Stimulated activated CD8-positive, alpha-beta memory T cell treated with anti-CD3 and anti-CD28 coated beads, Interleukin-7, amount 100 ng/mL, for 4 hours (primary cell): ENCODE data around the gene RNF207.
"Not testable (repeated sequence)": the region's sequence is repeated elsewhere in the genome, so short reads cannot be mapped to it uniquely, and the experiment has no call there.

Experiments used
- DNase-seq, 2 donors: peaks; one replicate each; pipeline ENCODE4 v3.0.0-alpha.2; 2020; ENCODE audit warnings: low read depth in 2 of 2

Gene RNF207

DNA sequence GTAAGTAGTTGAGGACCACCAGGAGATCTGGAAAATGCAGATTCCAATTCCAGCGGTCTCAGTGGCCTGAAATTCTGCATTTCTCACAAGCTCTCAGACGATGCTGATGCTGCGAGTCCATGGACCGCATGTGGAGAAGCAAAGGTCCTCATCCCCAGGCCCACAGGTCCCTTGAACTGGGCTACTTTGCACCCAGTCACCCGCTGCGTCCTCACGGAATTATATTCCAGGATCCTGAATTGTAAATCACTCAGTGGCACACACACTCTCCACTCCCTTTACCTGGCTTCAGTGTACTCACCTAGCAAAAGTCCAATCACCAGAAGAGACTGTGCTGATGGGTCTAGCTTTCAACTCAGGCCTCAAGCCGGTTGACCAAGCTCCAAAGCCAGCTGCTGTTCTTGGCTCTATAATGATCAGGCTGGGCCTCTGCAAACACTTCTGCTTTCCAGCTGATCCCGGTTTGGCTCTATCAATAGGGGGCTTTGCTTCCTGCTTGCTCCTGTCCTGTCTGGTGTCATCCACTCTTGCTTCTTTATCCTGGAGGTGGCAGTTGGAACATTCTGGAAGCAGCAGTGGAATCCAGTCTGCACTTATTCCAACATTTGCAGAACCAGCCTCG is 5.6 kb upstream of the RNF207 start:
- DNase-seq, result no peak

DNA sequence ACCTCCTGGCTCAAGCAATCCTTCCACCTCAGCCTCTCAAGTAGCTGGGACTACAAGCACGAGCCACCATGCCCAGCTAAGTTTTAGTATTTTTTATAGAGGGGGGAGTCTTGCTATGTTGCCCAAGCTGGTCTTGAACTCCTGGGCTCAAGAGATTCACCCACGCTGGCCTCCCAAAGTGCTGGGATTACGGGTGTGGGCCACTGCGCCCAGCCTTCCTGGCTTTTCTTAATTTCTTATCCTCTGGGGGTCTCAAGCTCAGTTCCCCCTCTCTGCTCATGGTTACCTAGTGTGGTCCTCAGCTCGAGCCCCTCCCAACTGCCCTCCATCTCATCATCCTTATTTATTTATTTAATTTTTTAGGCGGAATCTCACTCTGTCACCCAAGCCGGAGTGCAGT is 3.7 kb upstream of the RNF207 start:
- DNase-seq, result no peak

DNA sequence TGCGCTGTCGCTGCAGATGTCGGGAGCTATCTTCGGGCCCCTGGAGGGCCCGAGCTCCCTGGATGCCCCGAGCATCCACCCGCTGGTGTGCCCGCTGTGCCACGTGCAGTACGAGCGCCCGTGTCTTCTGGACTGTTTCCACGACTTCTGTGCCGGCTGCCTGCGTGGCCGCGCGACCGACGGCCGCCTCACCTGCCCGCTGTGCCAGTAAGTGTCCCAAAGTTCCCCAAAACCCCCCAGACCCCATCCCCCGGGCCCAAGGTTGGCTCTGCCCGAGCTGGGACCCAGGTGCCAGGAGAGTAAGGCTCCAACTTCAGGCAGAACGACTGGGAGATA is 569 bp downstream of the RNF207 start:
- no peak for DNase-seq

DNA sequence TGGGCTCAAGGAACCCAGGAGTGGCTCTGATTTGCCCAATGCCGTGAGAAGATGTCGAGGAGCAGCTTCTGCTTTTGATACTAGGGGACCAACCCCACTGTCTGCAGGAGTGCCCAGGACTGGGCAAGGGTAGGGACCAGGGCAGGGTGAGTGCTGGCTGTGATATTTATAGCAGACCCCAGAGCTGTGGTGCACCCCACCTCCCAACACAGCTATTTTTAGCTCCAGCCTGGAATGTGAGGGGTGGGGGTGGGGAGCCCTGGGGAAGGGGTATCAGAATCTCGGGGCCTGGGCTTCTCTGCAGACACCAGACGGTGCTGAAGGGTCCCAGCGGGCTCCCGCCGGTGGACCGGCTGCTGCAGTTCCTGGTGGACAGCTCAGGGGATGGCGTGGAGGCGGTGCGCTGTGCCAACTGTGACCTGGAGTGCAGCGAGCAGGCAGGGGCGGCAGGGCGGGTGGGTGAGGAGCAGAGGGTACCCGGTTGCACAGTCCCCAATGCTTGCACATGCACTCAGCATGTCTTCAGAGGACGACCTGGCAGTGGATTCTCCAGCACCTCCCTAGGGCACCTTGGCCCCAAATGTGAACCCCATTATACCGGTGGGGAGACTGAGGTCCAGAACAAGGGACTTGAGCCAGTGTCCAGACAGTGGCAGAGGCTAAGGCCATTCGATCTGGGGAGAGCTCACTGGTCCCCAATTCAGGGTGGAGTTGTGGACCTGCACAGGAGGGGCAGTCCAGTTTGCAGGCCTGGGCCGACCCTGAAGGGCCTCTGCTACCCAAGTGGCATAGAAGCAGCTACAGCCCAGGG is 1.4 kb downstream of the RNF207 start:
- DNase-seq, result no peak

DNA sequence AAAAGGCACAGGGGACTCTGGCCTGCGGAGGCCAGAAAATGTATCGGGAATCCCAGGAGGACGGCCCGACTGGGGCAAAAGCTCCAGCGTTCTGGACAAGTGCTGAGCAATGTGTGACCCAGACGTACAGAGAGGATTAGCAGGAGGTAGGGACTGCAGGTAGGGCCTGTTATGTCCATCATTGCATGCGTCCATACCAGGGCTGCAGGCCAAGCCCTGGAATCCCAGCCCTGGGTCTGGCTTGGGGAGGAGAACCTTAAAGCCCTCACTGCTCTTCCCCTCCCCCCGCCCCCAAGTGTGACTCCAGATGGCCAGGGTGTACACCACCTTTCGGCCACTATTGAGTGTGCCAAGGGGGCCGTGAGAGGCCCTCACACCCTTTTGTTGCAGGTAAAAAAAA is 2.0 kb downstream of the RNF207 start:
- no peak for DNase-seq

DNA sequence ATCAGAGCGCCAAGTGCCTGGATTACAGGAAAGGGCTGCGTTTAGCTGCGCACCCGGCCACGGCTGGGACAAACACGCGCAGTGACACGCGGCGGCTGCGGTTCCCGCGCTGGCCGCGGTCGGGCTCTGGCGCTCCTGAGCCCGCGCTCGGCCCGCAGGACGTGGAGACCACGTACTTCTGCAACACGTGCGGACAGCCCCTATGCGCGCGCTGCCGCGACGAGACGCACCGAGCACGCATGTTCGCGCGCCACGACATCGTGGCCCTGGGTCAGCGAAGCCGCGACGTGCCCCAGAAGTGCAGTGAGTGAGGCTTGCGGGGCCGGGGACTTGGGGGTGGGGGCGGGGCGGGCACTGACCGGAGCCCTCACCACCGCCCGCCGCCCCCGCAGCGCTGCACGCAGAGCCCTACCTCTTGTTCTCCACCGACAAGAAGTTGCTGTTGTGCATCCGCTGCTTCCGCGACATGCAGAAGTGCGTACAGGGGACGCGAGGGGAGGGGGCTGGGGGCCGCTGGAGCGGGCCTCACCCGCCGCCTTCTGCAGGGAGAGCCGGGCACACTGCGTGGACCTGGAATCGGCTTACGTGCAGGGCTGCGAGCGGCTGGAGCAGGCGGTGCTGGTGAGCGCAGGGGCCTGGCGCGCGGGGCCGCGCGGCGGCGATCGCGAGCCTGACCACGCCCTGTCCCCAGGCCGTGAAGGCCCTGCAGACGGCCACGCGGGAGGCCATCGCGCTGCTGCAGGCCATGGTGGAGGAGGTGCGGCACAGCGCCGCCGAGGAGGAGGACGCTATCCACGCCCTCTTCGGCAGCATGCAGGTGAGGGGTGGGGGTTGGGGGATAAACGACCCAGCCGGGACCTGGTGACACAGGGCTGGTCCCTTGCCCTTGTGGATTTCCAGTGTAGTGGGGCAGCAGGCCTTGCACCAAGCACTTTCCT is 3.1 kb downstream of the RNF207 start:
- no peak for DNase-seq

DNA sequence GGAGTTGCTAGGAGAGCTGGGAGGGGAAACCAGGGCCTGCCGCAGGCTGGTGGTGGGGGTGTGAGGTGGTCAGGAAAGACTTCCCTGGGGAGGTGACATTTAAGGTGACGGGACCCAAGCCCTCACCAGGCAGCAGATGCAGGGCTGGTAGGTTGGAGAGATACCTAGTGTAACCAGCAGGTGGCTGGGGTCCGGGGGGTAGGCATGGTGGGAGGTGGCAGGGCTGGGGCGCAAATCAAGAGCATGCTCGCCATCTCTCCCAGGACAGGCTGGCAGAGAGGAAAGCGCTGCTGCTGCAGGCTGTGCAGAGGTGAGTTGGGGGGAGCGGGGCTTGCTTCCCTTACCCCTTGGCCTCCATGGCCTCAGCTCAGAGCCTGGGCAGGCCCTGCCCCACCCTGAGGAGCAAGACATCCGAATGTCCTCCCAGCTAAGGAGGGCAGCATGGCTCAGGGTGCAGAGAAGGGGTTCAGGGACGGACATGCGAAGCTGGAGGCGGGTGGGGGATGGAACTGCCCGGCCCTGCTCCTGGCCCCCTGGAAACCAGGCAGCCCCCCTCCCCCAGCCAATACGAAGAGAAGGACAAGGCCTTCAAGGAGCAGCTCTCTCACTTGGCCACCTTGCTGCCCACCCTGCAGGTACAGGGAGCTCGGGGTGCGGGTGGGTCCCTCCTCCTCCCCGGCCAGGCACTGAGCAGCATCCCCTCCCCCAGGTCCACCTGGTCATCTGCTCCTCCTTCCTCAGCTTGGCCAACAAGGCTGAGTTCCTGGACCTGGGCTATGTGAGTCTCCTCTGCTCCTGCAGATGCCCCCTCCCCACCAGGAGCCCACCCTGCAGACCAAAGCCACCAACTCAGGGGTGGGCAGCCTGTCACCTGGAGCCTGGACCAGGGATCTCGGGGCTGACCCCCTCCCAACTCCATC is 4.0 kb downstream of the RNF207 start:
- no peak for DNase-seq

DNA sequence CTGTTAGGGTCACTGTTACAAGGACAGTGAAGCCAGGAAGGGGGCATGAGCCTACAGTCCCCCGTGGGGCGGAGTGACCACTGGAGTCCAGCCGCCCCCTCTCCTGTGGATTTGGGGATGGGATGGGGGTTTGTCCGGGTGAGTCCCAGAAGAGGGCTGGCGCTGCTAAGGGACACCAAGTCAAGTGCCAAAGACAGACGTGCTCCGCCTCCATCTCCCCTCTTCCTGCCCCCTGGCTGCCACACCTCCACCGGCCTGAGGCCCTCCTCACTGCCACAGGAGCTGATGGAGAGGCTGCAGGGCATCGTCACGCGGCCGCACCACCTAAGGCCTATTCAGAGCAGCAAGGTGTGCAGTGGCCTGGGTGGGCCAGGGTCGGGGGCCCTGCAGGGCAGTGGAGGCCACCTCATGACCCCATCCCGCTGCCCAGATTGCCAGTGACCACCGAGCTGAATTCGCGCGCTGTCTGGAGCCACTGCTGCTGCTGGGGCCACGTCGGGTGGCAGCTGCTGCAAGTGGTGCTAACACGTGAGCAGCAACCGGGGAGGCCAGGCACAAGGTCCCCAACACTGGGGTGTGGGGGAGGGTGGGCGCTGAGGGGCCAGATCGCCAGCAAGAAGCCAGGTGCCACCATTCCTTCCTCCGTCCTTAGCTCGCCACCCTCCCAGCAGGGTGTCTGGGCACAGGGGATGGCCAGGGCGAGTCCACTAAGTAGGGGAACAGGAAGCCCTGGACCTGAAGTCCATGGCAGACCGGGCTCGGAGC is 4.9 kb downstream of the RNF207 start:
- DNase-seq, result no peak

DNA sequence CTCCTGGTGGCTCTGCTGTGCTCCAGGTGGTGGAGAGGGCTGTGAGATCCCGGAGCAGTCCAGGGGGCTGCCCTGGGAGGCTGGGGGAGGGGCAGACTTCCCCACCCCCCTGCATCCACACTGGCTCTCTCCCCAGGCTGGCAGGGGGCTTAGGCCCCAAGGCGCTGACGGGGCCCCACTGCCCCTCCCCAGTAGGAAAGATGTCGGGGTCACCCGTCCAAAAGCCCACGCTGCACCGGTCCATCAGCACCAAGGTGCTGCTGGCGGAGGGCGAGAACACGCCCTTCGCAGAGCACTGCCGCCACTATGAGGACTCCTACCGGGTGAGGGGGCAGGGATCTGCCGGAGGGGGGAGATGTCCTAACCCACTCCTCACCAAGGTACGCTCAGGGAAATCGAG is 5.8 kb downstream of the RNF207 start:
- DNase-seq, result no peak

DNA sequence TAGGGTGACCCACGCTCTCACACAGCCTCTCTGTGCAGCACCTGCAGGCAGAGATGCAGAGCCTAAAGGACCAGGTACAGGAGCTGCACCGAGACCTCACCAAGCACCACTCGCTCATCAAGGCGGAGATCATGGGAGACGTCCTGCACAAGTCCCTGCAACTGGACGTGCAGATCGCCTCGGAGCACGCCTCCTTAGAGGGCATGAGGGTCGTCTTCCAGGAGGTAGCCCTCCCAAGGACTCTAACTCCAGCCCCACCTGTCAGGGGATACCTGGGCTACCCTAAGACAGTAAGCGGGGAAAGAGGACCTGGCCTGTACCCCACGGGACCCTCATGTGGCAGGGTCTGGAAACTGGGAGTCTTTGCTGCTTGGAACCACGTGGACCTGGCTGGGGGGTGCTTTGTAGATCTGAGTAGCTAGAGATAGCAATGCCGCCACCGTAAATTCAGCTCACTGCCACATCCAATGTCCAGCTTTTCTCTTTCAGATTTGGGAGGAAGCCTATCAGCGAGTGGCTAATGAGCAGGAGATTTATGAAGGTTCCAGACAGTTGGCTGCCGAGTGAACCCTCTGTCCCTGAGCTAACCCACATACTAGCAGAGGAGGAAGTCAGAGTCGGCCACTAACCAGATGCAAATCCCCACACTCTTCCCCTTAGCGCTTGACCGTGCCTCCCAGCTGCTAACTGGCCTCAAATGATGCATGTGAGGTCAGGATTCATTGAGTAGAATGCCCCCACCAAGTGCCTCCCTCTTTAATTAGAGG is 6.5 kb downstream of the RNF207 start:
- DNase-seq, result no peak

DNA sequence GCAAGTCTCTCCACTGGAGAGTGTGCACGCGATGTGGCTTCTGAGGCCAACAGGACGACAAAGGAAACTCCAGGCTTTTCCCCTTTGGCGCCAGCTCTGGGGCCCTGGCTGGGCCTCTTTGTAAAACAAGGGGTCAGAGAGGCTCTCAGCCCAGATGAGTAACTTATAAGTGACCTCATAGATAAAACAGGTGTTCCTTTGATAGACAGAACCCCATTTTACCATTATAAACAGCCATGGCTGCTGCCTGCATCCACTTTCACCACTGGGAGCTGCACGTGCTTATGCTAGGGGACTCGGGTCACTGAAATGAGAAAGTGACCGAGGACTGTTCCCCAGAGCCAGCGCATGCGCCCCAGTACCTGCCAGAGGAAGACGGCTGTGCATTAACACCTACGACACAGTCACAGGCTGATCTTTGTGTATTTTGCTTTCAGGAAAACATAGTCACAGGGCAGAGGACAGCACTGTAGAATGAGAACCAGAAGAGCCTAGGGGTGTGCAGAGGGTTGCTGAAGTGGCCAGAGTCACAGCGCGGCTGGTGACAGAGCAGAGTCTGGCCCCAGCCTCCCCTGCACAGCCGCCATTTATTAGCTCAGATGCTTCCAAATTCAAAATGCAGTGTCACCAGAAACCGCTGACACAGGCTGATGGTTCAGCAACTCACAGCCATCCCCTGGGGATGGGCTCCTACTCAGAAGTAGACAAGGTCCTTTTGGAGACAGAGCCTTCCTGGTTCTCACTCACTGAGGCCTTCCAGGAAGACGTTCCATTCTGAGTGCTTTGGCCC is 12.7 kb downstream of the RNF207 start:
- DNase-seq, result no peak

DNA sequence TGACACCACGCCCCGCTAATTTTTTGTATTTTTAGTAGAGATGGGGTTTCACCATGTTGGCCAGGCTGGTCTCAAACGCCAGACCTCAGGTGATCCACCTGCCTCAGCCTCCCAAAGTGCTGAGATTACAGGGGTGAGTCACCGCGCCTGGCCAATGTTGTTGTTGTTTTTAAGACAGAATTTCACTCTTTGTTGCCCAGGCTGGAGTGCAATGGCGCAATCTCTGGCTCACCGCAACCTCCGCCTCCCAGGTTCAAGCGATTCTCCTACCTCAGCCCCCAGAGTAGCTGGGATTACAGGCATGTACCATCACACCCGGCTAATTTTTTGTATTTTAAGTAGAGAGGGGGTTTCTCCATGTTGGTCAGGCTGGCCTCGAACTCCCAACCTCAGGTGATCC is 13.7 kb downstream of the RNF207 start:
- not testable (repeated sequence) for DNase-seq

DNA sequence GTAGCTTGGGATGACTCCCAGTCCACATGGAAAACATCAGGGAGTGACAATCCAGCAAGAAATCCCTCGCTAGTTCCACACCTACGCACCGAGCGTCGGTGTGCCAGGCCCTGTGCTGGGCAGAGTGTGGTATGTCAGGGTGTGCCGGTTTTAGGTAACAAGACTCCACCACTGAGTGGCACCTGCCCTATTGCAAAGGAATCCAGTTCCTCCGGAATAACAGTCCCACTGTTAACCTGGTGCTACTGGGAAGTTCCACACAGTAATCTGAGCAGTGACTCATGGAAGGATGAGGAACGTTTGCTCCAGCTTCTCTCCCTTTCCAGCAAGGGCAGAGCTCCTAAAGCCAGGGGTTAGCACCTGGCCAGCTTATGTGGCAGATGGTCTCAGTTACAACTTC is 14.3 kb downstream of the RNF207 start:
- DNase-seq, result no peak

DNA sequence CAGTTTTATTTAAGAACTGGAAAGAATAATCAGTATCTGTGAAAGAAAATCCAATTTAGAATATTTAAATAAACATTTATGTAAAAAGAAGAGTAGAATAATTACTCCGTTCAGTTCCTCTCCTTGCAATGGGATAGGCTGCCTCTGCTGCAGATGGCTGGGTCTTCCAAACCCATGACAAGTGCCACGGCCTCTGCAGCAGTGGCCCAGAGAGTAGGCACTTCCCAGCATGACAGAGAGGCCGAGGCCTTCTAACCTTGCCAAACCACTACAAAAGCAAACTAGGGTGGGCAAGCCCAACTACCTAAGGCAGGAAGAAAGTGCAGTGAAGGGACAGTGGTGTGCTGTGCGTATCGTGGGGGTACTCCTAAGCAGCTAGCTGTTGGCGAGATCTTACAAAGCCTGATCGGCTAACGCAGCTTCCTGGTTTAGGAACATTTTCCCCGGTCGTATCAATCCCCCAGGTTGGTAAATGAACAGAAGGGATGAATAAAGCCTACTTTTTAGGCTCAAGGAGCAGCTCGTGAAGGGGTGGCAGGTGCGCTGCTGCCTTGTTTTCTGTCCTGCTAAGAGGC is 15.4 kb downstream of the RNF207 start:
- DNase-seq, result no peak

DNA sequence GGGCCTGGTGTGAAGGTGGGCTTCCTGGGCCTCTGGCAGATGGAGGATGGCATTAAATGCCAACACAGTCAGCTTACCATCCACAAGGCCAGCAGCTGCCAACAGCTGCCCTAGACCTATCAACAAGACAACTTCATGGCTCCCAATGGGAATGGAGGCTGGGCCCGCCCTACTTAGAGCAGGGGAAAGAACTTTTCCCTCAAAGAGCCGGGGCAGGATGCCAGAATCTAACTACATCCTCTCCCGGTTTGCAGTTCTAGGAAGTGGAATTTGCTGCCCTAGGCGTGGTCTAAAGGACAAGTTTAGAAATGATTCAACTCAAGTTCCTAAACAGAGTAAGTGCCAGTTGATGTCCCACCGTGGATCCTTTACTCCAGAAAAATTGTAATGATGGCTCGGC is 16.7 kb downstream of the RNF207 start:
- DNase-seq, result no peak

DNA sequence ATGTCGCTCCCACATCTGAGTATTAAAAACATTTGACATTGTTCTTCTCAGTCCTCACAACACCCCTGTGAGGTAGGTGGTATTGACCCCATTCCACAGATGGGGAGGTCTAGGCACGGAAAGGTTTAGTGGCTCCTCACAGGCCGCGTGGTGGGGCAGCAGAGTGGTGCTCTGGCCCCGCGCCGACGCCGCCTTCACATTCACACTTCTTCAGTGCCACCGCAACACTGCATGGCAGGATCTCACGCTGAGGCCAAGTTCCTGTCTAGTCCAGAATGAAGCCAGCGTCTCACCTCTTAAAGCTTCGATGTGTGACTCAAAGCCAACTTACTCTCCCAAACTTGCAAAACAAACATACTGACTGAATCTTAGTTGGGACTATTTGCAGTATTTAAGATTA is 17.7 kb downstream of the RNF207 start:
- no peak for DNase-seq

DNA sequence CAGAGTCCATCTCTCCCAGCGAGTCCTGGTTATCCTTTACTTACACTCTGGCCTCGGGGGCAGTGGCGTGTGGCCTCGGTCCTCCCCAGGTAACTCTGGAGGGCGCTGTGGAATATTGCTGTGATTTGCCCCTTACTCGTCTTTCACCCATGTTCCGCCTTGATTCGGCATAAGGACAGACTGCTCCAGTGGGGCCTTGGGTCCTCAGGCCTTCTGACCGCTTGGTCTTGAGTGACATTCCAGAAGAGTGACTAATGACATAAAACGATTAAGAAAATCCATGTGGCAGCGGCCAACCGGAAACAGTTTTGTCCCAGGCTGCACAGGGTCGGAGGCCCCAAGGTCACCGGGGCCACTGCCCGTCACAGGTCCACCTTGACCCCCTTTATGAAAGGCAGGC is 18.8 kb downstream of the RNF207 start:
- no peak for DNase-seq

DNA sequence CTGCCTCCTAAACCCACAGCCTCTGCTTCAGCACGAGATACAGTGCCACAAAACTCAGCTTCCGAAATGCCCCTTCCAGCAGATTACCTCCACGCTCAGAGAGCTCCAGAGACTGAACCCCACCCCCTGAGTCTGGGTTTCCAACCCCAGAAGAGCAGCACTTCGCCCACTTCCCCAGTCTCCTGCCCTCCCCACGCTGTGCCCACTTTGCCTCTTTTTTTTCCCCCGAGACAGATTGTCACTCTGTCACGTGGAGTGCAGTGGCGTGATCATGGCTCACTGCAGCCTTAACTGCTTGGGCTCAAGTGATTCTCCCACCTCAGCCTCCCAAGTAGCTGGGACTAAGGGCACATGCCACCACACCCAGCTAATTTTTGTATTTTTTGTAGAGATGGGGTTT is 19.7 kb downstream of the RNF207 start:
- no peak for DNase-seq

DNA sequence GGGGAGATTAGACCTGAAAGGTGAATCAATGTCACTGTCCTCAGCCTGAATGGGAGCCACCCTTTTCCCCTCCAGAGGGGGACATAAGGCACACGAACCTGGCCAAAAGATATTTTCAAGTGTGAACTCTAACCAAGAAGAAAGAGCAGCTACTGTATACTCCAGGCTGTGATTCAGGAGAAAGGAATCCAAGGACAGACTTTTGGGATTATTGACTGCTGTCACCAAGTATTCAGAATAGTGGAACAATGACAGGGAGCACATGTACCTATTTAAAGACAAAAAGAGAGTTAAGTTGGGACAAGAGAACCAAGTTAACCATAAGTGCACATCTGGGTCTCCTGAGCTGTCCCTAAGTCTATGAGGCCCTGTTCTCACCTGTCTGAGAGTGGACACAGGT is 27.5 kb downstream of the RNF207 start:
- no peak for DNase-seq
